Measurements from ENCODE around the gene UBAP1.
"Not testable (repeated sequence)": the region's sequence is repeated elsewhere in the genome, so short reads cannot be mapped to it uniquely, and the experiment has no call there.

The UBAP1 gene

DNA sequence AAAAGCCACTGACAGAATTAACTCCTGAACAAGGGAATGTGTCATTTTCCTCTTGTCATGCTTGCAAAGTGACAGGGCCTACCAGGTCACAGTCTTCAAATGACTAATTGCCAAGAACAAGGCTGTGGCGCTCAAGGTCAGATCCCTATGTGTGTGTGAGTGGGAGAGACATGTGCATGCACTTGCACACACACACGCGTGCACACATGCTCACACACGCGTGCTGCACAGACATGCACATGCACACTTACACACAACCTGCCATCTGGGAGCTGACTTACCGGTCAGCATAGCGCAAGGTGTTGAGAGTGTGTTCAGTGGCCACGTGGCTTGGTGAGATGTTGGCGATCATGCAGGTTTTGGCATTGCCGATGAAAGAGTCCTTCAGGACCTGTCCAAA, 80.5 kb downstream of the UBAP1 start:
- DNase-seq (ENCODE audit: low read depth in 2 of 2), result no peak

DNA sequence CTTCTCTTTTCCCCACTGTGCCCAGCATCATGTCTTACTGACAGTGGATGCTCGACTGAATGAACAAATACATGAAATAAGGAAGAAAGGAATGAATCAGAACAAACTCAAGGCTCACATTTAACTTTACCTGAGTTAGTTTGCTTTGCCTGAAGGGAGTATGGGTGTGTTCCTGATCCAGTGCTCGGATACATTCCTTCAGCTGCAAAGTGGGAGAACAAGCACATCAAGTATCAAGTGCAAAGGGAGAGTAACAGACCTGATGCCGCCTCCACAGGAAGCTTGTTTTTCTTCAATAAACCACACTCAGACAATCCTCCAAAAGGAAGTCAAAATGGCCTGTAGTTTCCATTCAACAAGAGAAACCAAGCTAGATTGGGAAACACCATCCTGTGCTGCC, 84.1 kb downstream of the UBAP1 start:
- DNase-seq (ENCODE audit: low read depth in 2 of 2), result no peak

DNA sequence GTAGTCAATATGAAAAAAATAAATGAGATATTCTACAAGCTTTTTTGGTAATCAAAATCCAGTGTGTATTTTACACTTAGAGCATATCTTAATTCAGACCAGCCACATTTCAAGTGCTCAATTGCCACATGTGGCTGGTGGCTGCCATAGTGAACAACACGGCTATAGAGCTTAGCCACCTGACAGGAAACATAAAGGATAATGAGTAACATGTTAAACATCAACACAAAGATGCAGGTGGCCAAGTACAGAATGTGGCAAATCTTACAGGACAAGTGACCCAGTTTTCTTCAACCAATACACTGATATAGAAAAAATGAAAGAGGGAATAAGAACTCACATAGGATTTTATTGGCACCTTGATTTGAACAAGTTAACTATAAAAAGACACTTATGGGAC, 88.8 kb downstream of the UBAP1 start:
- DNase-seq (ENCODE audit: low read depth in 2 of 2), result no peak

DNA sequence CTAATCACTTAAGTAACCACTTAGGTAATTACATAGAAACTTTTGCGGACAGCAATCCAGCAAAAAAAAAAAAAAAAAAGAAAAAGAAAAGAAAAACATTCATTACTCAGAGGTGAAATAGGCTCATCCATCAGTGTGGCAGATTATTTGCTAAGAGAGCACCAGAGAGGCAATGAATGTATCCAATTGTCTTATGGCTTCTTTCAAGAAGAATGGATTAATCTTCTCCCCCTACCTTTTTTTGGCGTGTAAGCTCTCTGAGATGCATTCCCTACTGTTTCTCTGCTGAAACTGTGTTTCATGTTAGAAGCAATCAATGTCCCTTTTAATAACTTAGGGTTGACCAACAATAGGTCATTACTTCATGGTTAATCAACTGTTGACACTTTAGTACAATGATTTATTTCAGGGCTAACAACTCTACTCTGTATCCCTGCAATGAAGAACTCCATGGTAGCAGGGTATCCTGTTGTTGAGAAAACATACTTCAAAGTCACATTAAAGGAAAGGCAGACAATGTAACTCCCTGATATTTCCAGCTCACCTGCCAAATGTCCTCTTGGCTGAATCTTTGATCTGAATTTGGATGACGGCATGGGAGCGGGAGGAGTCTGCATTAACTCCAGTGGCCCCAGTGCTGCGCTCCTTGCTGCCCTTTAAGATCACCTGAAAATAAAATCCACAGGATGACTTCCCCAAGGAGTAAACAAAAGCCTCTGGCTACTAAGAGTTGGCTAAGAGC, 92.6 kb downstream of the UBAP1 start:
- no peak for DNase-seq (ENCODE audit: low read depth in 2 of 2)

DNA sequence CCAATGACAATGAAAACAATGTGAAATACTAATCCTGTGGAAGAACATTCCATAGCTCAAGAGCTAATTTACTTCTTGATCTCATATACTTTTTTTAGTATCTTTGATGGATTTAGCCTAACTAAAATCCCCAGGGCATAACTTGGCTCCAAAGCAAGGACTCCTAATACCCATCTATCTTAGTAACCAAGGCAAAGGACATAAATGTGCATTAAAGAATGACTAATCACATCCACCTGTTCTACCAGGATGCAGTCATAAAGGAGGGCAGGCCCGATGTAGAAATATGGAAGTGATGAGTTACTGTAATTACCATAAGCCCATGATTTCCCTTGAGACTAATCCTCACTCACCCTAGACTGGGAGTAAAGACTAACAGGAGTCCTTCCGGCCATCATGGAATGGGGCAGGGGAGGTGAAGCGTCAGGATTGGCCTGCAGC, 93.3 kb downstream of the UBAP1 start:
- no peak for DNase-seq (ENCODE audit: low read depth in 2 of 2)

DNA sequence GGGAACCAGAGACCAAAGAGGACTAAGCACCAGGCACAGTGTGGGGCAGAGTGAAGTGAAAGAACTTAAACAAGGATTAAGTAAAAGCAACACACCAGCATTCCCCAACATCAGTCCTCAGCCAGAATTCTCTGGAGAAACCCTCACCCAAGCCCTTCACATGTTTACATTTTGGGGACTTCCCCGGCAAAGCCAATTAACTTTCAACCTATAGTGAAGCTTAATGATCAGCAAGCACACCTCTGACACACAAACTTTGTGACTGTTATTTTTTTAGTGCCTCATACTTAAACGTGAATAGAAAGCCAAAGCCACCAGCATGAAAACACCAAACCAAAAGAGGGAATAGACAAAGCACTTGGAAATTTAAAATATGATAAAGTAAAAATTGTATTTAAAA, 94.7 kb downstream of the UBAP1 start:
- DNase-seq (ENCODE audit: low read depth in 2 of 2), result not testable (repeated sequence)

DNA sequence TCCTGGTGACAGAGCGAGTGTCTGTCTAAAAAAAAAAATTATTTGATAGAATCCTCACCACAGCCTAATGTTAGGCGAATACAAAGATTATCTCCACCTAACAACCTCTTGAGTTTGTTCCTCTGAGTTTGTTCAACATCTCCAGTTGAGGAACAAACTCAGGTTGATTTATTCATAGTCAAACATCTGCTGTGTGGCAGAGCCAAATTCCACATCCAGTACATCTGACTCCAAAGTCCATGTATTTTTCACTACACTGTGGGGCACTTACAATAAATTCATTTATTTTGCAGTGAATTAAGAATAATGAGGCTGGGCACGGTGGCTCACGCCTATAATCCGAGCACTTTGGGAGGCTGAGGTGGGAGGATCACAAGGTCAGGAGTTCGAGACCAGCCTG, 97.0 kb downstream of the UBAP1 start:
- DNase-seq (ENCODE audit: low read depth in 2 of 2), result no peak

DNA sequence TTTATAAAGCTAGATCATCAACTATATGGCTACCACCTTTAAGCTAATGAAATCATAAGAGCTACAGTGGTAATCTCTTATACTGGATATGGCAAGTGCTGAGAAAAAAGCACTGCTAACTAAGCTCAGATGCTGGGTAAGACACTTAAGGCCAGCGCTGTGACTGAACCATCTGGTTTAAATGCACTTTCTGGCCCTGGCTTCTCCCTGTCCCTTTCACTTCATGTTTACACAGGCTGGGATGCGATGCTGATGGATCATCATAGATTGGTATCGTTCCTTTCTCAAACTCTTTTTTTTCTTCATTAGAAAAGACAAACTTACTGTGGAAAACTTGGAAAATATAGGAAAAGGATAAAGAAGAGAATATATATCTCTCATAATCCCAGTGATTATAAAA, 97.9 kb downstream of the UBAP1 start:
- DNase-seq (ENCODE audit: low read depth in 2 of 2), result no peak

DNA sequence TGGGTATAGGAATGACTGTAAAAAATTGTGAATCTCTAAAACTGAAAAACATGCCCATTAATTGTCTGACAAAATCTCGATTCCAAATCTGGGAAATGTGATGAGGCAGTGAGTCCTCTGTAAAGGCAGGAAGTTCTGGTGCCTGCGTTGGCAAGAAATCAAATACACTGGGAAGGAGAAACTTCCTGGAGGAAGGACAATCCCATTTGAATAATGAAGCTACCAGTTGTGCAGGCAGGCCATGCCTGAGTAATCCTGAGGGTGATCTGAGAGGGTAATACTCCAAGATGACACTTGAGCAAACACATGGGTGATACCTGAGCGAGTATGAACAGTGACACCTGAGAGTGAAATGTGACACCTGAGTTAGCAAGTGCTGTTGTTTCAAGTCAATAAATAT, 100.6 kb downstream of the UBAP1 start:
- no peak for DNase-seq (ENCODE audit: low read depth in 2 of 2)

DNA sequence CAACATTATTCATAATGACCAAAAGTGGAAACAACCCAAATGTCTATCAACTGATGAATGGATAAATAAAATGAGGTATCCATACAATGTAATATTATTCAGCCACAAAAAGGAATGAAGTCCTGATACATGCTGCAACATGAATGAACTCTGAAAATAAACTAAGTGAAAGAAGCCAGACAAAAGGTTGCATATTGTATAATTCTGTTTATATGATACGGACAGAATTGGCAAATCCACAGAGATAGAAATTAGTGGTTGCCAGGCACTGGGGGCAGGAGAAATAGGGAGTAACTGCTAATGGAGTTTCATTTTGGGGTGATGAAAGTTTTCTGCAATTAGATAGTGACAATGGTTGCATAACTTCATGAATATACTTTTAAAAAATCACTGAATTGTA, 103.3 kb downstream of the UBAP1 start:
- no peak for DNase-seq (ENCODE audit: low read depth in 2 of 2)

DNA sequence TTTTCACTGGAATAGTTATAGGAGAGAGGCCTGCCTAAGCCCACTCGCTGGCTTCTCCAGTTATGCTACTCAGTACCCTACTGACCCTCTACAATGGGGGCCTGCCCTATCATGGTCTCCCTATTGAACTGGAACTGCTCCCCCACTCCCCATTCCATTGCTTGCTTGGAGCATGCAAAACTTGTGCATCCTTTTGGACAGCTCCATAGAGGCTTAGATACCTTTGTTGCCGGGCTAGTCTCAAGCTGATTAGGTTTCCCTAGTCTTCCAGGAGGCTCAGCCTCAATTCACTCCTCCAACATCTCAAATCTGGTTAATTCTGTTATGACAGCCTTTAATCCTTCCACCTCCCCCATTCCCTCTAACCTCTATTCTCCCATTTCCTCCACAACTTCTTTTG, 110.3 kb downstream of the UBAP1 start:
- DNase-seq (ENCODE audit: low read depth in 2 of 2), result no peak

DNA sequence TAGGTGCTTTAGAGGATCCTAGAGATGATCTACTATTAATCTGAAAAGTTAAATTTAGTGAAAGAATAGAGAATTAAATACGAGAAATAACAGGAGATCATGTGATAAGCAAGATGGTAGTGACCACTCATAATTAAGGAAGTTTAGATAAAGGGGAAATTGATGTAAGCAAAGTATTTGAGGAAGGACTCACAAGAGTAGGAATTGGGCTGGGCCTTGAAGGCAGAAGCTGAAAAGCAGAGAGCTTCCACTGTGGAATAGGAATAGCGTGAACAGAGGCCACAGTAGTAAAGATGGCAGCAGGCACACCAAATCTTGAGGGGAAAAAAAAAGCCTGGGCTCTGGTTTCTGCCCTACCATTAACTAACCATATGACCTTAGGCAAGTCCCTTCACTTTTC, 112.2 kb downstream of the UBAP1 start:
- no peak for DNase-seq (ENCODE audit: low read depth in 2 of 2)

DNA sequence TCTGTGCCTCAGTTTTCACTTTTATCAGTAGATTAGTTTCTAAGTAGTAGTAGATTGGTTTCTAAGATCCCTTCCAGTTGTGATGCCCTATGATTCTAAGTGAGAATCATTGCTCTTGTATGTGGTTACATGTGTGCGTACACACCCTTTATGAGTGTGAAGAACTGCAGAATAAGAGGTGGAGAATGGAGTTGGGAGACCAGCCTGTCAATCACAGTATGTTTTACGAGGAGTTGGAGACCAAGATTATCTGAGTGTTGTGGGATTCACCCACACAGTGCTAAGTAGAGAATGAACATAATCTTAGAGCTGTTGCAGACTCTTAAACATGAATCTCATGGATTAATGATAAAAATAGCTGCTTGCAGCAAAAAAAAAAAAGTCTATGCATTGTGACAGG, 112.6 kb downstream of the UBAP1 start:
- DNase-seq (ENCODE audit: low read depth in 2 of 2), result no peak

DNA sequence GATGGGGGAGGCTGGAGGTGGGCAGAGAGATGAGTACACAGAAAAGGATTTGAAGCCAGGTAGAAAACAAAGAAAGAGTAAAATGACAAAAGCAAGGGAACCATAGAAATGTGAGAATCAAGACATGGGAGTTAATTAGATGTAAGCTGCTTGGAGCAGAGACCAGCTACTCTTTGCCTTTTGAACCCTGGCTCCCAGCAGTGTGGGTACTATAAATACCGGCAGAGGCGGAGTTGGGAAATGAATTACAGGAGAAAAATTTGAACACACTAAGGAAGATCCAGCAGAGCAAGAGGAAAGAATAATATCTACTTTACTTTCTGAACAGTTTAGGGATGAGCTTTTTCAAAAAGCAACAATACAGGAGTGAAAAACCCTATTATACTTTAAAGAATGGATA, 113.7 kb downstream of the UBAP1 start:
- no peak for DNase-seq (ENCODE audit: low read depth in 2 of 2)

DNA sequence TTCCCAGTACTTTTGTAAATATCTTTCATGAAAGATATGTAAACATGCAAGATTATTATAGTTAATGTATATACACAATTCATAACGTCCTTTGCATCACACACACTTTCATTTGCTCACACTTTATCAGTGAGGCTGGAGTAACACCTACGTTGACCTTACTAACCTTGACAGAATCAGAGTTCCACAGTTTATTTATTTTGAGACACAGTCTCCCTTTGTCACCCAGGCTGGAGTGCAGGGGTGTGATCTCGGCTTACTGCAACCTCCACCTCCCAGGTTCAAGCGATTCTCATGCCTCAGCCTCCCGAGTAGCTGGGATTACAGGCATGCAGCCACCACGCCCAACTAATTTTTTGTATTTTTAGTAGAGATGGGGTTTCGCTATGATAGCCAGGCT, 122.2 kb downstream of the UBAP1 start:
- not testable (repeated sequence) for DNase-seq (ENCODE audit: low read depth in 2 of 2)
